GM18858 (cell line): Measurements from ENCODE around the gene NID2.

Experiments
- ATAC-seq: cut with Tn5 transposase; IDR thresholded peaks from one replicate; pipeline ENCODE4 v1.9.1; 2021; ENCODE audit not compliant: unreplicated experiment

Gene NID2

DNA sequence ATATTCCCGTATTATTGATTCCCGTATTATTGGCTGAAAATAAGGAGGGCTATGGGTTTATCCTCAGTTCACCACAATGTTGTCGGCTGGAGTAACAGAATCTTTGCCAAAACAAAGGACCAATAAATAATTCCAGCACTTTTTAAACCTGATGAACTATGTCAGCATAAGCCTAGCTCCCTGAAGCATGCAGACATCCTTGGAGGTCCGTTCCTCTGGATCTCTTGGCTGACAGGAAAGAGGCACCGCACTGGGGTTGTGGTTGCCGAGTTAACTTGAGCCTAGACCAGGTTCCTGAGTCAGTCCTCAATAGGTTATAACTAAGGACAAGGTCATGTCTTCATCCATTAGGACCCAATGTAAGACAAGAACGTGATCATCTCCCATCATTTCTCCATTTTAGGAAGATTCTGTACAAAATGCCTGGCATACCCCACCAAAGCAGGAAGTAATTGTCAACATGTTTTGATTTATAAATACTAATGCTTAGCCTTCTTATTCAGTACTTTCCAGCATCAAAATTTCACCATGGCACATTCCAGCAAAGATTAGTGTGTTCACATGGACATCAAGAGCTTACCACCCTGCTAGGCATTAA, 36.6 kb downstream of the NID2 start:
- no peak for ATAC-seq

DNA sequence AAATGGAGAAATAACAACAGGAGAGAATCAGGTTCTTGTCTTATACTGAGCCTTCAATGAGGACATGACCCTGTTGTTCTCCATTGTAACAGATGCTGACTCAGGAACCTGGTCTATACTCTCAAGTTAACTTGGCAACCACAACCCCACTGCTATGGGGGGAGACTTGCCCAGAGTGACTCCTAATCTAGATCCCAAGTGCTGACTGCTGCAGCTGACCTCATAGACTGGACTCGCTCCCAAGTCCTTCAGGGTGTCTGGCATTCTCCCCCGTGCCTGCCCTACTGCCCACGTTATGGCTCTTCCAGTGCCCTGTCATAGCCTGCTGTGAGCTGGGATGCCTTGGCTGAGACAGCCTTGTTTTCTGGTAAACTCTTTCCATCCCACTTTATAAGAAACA, 37.1 kb downstream of the NID2 start:
- no peak for ATAC-seq

DNA sequence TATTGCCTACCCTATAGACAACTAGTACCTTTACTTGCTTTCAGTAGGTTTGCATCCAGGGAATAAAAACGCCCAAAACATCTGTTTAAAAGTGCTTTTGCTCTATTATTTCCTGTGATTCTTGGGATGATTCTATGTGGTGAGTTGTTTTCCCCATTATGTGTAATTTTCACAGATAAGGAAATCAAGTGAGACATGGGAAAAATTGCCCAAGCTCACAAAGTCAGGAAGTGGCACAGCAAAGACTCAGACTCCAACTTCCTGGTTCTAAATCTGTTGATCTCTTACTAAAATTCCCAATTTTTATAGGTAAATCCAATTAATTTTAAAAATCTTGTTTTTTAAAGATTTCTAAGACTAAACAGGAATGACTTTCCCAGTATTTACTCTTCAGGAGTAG, 39.0 kb downstream of the NID2 start:
- no peak for ATAC-seq

DNA sequence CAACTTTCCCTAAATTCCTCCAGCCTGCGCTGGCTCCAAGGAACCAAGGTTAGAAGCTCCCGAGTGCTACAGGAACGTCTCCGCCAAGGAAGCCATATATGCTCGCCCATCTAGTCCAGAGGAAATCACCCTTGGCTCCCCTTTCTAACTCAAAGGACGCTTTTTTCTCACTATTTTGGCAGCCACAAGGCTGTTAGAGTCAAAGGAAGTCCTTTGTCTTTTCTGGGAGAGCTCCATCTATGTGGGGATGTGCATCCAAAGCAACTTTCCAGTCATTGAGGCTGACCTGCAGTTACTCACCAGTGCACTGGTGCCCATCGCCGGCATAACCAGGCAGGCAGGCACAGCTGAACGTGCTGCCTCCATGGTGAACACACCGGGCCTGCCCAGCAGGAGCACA, 42.0 kb downstream of the NID2 start:
- no peak for ATAC-seq

DNA sequence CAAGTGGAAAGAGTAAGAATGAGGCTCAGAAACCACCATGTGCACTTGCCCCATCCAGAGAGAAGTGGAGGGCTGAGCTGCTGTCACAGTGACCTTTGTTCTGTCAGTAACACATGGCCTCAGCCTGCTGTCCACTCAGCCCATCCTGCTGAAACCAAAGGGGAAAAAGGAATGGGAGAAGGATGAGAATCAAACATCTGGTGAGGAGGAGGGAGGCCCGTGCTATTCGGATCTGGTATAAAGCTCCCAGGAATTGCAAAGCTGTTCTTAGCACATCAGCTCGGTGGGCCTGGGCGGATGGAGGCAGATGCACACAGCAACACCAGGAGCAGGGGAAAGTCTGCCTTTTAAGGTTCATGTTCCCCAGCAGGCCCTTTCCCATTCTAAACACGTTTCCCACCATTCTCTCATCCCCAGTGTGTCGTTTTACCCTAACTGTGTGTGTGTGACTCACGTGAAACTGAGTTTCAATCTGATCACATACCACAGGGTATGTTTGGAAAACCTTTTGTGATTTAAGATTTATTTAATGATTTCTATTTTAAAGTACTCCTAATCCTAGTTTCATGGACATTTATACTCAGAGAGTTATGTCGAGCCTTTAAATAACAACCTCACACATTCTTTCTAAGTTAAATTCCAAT, 42.7 kb downstream of the NID2 start:
- no peak for ATAC-seq

DNA sequence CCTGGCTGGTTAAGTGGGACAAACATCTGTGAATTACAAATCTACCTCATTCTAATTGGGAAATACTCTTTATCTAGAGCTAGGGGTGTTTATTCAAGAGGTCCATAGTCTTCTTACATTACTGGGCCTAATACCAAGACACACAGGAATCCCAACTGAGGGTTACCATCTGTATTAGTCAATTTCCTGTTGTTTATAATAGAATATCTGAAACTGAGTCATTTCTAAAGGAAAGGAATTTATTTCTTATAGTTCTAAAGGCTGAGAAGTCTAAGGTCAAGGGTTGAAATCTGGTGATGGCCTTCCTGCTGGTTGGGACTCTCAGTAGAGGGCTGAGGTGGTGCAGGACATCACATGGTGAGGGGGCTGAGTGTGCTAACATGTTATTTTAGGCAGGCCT, 43.5 kb downstream of the NID2 start:
- ATAC-seq: no peak

DNA sequence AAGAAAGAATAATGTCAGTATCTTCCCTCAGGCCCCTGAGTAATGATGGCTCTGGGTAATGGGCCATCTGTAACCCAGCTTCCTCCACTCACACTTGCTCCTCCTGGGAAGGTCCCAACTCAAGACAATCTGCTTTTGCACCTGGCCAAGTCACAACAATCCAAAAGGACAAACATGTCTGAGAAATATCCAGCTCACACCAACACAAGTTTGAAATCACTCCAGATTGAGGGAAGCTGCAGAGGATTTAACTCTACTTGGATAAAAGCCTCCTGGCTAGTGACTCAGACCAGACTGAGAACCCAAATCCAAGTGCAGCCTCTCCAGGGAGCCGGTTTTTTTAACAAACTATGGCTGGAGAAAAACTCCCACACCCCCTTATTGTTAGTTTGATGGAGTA, 45.3 kb downstream of the NID2 start:
- no peak for ATAC-seq

DNA sequence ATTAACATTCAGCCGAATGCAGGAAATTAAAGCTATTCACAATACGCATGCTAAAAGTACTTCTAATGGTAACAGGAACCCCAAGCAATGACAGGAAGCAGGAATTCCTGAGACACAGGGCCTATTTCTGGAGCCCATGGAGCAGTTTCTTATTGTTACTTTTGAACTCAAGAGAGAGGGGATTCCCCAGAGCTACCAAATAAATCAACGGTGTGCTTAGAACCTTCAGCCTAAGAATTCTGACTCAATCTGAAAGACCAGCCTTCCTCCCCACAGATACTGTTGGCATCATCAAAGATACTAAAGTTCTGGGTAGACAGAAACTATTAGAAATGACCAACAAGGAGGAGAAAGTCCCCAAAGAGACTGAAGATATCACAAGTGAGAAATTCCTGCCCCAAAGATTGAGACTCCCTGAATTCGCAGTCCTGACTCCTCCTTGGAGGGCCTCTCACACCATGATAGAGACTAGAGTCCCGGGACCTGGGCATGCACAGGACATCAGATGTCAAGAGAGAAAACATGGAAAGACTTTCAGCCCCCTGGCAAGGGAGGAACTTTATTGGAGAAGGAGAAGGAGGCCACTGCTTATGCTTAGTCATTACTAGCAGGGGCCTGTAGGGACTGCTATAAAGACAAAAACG, 46.8 kb downstream of the NID2 start:
- peak; percentile 92 for ATAC-seq

DNA sequence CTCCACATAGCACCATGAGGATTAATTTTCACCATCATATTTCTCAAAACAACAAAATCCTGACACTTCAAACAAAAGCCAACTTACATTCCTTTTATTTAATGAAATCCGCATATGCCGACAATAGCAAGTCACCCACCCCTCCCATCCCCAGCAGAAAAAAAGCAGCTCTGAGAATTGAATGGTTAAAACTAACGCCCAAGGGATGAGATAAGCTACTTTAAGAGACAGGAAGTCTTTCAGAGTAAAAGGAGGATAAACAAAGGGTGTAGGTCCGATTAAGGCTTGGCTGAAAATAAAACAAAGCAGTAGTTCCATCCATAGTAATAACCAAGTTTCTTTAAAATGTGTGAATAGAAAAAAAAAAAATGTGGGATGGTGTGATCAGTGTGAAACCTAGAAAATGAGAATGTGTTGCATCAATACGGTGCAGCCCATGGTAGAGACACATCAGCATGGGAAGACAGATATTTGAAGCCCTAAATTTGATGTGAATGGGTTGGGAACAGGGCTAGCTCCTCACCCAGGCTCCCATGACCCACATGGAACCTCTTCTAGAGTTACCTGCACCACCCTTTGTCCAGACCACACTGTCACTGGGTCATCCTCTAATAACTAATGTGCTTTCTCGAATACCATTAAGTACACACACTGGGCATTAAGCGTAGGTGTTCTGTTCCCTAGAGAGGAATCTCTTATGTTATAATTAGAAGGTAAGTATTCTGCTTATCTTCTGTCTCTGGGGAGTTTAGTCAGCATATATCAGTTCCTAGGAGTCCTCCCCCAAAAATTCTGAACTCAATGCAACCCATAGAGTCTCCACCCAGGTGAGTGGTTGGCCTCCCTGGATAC, 47.8 kb downstream of the NID2 start:
- ATAC-seq: no peak

DNA sequence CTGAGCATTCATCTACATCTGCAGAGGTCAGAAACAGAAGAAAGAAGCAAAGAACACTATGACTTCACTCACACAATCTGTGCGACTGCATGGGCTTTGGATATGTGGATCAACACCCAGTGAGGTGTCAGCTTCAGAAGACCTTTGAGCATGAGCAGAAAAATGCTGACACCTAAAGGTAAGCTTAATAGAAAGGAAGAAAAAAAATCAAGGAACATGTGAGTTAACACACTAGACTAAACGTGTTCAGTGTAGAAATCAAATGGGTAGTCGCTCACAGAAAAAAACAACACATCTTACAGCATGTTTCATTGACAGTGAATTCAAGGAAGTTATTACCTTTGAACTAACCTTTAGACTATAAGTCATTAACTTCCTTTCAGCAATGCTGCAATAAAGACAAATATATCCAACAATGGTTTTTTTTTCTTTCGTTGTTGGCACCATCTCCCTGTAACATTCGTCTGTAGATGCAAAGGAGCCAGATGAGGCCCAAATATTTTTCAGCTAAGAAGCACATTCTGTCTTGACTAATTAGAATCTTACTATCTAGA, 48.6 kb downstream of the NID2 start:
- no peak for ATAC-seq

DNA sequence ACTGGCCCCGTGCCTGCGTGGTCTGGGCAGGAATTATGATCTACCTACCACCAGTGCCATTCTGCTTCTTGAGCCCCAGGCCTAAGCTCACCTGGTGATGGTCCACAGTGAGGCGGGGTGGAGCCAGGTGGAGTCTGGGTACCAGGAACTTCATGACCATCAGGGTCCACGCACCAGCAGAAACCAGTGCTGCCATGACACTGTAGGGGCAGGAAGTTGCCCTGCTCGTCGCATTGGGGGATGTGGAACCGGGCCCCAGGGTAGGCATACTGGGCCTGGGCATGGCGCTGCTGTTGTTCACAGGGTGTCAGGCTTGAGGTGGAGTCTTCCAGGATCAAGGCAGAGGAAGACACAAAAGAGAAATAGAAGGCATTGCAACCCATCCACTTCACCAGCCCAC, 49.9 kb downstream of the NID2 start:
- ATAC-seq: no peak

DNA sequence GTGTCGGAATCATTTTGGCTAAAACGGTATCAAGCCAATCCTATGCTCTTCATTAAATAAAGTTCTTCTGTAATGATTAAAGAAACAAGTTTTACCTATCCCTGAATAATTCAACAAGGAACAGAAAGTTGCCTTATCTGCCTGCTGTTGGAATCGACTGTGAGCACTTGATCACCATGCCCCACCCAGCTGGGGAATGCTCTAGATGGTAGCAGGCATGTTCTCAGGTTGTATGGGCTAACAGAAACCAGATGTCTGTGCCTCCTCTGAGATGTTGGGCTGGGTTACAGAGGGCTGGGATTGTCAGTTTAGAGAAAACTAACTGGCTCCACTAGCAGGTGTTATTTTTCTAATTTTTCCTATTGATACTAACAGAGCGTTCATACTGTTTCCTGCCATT, 50.6 kb downstream of the NID2 start:
- no peak for ATAC-seq

DNA sequence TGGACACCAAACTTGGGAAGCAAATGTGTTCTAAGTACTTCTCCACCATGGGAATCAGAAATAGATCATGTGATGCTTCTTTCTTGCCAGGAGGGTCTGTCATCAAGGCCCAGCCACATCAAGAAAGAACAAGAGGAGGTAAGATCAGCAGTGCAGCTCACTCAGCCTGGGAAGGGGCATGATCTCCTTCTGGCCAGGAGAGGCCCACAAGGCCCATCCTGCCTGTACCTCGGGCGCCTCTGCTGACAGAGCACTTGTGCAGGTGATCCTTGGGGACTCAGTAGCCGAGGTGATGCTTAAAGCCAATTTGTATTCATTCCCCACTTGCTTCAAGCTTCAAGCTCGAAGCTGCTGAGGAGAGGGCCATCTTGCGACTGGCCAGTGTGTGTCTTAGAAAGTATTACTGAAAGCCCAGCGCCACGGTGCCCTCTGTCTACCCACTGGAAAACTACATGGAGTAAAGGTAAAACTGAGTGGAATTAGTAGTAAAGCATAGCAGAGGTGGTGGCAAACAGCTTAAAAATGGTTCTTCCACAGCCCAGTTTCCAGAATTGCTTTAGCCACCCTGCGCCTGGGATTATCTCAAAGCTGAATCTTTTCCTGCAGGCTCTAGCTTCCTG, 53.3 kb downstream of the NID2 start:
- no peak for ATAC-seq

DNA sequence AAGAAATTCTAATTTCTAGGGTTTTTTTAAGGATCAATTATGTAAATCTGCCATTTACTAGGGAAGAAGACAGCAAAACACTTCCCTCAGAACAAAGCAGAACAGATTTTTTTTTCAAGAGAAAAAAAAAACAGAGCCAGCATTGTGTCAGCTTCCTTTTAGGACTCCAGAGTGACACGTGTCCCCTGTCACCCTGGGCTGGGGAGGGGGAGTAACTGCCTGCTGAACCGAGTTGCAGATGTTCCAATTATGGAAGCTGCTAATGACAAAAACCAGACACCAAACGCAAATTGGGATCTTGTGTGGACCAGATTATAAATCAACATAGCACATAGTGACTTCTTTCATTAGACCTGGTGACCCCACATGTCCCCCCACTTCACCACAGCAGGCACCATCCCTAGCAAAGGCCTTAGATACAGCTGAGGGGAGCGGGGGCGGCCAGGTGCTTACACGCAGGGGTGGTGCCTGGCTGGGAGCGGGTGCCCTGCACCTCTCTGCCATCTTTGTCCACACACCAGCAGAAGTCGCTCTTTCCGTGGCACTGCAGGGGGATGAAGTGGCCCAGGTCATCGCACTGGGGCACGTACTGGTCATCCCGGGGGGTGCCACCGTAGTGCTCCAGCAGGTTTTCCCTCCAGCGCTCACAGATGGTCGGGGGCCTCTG, 54.1 kb downstream of the NID2 start:
- ATAC-seq: no peak

DNA sequence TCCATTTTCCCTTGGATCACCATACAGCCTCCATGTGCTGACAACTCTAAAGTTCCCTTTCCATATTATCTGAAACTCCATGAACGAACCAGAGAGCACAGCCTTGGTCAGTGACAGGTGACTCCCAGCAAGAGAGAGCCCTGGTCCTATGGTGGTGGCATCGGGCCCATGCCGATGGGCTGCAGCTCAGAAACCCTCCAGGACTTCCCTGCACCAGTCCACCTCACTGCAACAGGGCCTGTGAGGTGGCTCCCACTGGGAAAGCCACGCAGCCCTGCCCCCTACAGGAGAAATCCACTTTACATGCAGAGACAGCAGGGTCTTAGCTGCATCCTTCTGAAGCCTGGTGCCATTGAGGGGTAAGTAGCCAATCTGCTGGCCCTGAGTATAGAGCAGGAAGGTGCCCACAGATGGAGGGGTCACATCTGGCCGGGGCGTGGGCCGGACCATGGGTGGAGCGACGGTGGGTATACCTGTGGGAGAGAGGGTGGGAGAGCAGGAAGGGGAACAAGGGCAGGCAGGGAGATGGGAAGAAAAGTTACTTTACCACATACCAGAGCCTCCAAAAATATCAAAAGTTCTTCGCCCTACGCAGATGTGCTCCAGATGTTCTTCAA, 54.8 kb downstream of the NID2 start:
- ATAC-seq: no peak

DNA sequence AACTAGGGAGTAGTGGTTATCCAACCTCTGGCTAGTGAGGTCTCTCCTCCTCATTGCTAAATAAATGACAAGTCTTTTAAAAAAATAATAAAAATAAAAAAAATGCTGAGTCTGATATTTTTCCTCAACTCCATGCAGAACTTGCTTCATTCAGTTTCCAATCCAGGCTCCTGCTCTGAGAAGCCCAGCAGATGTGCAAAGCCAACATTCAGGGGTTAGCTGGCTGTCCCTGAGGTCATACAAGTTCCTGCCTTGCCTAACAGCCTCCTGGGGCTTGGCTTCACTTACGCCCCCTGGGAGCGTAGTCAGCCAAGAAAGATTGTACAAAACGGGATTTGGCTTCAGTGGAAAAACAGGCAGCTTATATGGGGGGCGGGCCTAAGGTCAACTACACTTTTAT, 56.2 kb downstream of the NID2 start:
- no peak for ATAC-seq

DNA sequence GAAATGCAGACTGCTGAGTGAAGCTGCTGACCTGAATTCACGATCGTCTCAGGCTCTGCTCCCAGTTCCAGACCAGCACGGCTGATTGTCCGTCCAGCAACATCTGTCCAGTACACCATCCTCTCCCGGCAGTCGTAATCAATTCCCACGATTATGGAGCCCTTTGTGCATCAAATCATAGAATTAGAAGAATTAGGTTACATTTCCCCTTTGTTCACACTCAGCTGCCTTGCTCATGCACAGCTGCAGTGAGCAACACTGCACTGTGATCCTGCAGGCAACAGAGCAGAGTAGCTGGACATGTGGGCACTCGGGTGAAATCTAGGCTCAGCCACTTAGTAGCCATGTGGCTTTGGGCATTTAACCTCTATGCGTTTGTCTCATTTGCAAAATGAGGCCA, 57.3 kb downstream of the NID2 start:
- ATAC-seq: no peak

DNA sequence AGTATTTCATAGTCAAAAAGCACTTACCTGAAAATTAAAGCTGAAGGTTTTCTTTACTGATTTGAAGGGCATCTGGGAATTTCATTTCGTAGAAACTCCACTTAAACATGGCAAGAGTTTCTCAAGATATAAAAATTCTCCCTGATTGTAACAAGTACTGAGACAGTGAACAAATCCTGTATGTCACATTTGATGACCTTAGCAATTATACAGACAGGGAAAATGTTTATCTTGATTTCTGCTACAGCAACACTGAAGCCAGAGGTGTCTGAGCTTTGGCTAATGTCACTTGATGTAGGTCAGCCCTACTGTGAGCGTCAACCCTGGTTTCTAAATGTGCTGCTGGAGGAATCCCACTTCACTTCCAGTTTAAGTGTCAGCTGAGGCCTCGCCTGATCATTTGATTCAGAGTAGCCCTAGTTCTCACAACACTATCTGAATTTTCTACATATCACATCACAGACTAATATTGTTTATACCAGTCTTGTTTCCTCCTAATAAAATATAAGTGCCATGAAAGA, 58.6 kb downstream of the NID2 start:
- no peak for ATAC-seq

DNA sequence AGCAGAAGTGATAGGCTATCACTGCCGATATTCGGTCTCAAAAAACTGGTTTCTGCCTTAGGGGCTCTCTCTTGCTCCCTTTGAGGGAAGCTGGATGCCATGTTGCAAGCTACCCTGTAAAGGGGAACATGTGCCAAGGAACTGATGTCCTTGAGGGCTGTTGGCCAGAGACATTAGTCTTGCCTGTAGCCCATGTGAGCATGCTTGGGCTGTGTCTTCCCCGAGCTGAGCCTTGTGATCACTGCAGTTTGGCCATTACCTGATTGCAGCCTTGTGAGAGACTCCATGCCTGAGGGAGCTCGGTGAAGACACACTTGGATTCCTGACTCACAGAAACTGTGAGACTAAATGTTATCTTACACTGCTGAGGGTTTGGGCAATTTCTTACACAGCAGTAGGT, 60.7 kb downstream of the NID2 start:
- no peak for ATAC-seq

DNA sequence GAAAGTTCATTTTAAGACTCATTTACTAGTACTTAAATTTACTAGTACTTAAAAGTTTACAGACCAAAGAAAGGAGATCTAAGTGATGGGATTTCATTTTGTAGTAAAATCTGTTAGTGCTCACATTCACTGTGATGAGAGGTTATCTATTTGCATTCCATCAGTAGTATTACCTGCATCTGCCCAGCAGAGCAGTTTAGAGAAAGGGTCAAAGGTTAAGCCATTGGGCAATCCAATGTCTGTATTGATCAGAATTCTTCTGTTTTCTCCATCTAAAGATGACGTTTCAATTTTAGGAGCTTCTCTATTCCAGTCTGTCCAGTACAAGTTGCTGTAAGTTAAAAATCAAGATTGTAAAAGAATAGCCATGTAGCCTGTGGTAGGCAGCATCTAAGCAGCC, 61.2 kb downstream of the NID2 start:
- ATAC-seq: no peak
